HG03342 (cell line): ENCODE measurements around the gene ZSCAN25.
"Not testable (repeated sequence)": the region's sequence is repeated elsewhere in the genome, so short reads cannot be mapped to it uniquely, and the experiment has no call there.

Experiments used
- ATAC-seq: cut with Tn5 transposase; IDR thresholded peaks from one replicate; pipeline ENCODE4 v1.9.1; 2021; ENCODE audit warnings: mild to moderate bottlenecking, moderate library complexity; ENCODE audit not compliant: unreplicated experiment

ZSCAN25 gene

DNA sequence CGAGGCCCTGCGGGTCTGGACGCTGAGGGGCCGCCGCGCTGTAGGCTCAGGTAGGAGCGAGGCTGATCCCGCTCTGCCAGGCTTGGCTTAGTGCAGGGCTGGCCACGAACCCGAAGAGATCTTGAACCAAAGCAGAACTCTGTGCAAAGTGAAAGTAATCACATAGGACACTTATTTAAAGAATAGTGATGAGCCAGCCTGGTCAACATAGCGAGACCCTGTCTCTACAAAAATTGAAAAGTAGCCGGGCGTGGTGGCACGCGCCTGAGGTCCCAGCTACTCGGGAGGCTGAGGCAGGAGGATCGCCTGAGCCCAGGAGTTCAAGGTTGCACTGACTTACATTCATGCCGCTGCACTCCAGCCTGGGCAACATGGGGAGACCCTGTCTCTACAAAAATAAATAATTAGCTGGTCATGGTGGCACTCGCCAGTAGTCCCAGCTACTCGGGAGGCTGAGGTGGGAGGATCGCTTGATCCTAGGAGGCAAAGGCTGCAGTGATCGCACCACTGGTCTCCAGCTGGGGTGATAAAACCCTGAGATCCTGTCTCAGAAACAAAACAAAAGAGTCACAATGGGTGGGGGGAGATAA lies 541 bp downstream of the ZSCAN25 start:
- peak; percentile 43 for ATAC-seq

DNA sequence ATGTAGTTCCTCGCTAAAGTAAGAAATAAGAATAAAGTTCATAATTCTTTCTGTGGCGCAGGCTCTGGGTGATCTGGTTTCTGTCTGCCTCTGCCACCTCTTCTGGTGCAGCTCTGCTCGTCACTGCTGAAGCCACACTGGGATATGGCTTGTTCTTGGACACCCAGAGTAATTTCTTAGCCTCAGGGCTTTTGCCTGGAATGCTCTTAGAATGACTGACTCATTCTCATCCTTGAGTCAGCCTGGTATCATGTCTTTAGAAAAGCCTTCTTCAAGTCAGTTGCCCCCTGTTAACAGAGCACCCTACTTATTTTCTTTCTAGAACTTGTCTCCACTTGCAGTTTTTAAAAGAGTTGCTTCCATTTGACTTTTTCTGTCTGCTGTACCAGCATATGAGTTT lies 2.0 kb downstream of the ZSCAN25 start:
- ATAC-seq: no peak

- no peak for ATAC-seq
Observed at GRCh38 chr7:99619571-99620130, 2.9 kb downstream of the ZSCAN25 start.

DNA sequence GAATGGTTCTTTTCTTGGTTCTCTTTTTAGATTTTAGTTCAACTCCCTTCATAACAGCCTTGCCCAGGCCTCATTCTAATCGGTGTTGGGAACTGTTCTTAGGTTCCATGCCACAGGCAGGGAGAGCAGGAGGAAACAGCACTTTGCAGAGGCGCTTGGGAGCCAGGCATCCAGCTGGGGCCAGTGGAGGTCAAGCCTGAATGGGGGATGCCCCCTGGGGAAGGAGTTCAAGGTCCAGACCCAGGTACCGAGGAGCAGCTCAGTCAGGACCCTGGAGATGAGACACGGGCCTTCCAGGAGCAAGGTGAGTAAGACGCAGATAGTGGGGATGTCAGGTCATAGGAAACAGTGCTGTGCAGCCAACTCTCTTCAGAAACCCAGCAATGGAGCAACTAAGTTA lies 4.5 kb downstream of the ZSCAN25 start:
- no peak for ATAC-seq

DNA sequence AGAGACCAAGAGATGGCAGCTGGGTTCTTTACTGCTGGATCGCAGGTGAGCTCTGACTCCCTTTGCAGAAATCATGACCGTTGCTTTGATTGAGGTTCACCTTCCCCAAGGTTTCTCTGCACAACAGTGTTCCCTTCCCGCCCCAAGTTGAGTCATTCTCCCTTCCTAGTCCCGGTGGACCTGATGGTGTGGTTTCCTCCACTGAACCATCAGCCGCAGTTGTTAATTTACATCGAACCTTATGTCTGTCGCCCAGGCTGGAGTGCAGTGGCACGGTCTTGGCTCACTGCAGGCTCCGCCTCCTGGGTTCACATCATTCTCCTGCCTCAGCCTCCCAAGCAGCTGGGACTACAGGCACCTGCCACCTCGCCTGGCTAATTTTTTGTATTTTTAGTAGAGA lies 5.8 kb downstream of the ZSCAN25 start:
- ATAC-seq: no peak

- no peak for ATAC-seq
Observed at GRCh38 chr7:99623091-99623693, 6.4 kb downstream of the ZSCAN25 start.

GRCh38 chr7:99623702-99624447 lies 7.1 kb downstream of the ZSCAN25 start:
- ATAC-seq: no peak

DNA sequence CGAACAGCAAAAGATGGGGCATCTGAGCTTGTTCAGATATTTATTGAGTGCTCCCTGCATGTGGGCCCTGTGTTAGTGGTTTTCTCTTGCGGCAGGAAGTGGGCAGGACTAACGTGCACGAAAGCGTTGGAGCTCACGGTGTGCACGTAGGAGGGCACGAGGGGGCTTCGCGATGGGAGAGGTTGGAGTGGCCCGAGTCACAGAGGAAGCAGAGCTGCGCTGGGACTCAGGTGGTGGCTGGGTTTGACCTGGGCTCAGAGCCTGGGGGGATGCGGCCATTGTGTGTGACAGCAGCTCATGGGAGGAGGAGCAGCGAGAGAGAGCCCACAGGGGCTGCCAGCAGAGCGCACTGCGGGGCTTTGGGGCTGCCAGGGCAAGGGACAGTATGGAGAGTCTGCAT lies 7.7 kb downstream of the ZSCAN25 start:
- no peak for ATAC-seq

- no peak for ATAC-seq
Observed at GRCh38 chr7:99625321-99625720, 8.6 kb downstream of the ZSCAN25 start.

- no peak for ATAC-seq
Observed at GRCh38 chr7:99625961-99626360, 9.2 kb downstream of the ZSCAN25 start.

DNA sequence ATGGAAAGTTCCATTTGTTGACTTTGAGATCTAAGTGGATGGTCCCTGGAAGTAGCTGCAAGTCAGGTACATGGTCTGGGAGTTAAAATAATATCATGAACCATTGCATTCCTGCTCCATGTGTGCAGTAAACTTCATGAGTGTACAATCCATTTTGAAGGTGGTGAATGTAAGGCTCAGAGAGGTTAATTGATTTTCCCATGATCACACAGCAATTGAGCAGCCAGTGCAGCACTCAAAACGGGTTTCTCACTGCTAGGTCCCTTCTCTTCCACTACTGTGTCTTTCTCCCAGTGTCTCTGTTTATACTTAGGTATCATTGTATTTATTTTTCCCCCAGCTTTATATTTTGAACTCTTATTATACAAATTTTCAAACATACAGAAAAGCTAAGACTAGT lies 9.9 kb downstream of the ZSCAN25 start:
- ATAC-seq: no peak

DNA sequence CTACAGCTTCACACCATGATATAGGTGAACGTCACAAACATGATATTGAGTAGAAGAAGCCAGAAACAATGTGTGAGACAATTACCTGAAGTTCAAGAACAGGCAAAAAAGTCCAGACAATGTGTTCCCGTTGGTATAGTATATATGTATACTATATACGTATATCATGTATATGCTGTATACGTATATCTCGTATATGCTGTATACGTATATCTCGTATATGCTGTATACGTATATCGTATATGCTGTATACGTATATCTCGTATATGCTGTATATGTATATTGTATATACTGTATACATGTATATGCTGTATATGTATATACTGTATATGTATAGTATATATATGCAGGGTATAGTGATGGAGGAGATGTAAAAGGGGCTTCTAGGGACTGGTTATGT lies 10.8 kb downstream of the ZSCAN25 start:
- ATAC-seq: no peak

DNA sequence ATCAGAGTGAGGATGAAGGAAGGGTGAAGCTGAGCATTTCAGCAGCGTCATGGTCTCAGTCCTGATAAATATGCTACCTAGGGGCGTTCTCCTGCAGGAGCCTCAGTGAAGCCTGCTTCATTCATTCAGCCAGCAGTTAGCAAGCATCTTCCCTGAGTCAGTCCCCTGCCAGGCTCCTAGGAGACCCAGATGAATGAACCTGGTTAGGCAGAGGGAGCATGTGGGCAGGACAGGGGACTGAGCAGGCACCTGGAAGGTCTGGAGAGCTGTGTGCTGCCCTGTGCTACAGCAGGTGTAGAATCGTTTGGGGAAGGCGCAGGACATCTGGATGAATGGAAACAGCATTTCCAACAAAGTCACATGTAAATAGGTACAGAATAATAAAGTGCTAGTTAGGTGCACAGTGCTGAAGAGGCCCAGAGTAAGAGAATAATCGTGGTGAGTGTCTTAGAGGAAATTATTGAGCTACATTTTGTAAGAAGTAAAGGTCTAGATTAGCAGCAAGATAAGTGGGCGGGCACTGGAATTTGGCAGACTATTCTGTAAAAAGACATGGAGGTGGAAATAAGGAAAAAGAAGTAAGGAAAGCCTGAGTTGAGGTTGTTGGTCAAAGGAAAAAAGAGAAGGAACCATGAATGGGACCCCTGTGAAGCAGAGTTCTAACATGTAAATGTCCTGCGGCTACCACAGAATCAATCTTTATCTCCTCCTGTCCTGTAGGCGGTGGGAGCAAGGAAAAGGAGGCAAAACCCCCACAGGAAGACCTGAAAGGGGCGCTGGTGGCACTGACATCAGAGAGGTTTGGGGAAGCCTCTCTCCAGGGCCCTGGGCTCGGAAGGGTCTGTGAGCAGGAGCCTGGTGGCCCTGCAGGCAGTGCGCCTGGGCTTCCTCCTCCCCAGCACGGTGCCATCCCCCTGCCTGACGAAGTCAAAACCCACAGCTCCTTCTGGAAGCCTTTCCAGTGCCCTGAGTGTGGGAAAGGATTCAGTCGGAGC lies 12.0 kb downstream of the ZSCAN25 start:
- ATAC-seq: no peak

DNA sequence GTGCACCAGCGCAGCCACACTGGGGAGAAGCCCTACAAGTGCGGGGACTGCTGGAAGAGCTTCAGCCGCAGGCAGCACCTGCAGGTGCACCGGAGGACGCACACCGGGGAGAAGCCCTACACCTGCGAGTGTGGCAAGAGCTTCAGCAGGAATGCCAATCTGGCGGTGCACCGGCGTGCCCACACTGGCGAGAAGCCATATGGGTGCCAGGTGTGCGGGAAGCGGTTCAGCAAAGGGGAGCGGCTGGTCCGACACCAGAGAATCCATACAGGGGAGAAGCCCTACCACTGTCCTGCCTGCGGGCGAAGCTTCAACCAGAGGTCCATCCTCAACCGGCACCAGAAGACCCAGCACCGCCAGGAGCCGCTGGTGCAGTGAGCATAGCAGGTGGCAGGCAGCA lies 12.9 kb downstream of the ZSCAN25 start:
- ATAC-seq: no peak

GRCh38 chr7:99631295-99632109 lies 14.8 kb downstream of the ZSCAN25 start:
- ATAC-seq: no peak

DNA sequence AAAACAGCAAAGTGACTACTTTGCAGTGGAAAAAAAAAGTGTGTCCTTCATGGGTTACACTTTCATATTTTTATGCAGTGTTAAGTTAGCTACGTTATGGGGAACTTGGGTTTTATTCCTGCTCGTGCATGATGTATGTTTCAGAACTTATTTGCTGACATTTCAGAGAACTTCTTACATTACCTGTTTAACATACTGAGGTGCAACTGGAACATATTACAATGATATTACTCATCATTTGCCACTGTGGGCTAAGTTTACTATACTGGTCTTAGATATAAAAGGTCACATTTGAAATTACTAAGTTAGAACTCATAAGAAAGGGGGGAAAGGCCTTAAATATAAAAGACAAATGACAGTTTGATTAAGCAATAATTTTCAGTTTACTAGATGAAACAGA lies 20.7 kb downstream of the ZSCAN25 start:
- not testable (repeated sequence) for ATAC-seq

- ATAC-seq: no peak
Observed at GRCh38 chr7:99638731-99639130, 22.0 kb downstream of the ZSCAN25 start.

GRCh38 chr7:99639267-99639666 lies 22.5 kb downstream of the ZSCAN25 start:
- ATAC-seq: no peak

DNA sequence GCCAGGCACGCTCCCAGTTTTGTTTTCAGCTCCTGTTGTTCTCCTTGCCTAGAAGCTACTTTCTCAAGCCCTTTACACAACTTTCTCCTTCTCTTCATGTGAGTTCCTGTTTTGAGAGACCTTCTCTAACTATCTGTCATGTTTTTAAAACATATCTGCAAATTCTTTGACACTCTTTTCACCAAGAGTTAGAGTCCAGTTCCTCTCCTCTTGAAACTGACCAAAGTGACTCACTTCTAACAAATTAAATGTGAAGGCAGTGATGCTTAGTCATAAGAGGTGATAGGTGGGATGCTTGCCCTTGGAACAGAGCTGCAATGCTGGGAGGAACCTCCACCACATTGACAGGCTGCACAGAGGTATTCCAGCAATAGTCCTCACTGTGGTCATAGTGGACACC lies 25.3 kb downstream of the ZSCAN25 start:
- ATAC-seq: no peak

DNA sequence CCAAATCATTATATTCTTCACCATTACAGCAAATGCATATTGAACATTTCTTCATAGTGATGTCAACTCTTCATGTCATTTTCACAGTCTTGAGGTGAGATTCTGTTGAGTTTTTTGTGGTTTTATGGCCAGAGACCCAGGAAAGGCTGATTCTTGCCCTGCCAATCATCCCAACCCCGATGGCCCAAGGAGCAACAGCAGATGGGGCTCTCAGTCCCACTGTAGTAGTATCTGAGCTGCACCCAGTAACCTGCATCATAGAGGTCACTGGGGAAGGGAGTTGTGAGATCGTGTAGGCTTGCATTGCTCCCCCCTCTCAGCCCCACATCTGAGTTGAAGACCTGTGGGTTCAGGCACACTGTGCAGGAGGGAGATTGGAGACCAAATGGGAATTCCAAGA lies 26.7 kb downstream of the ZSCAN25 start:
- no peak for ATAC-seq
